UCSD-AML1 (cell line): ENCODE data around the gene RAB11B.
"Not testable (repeated sequence)": the region's sequence is repeated elsewhere in the genome, so short reads cannot be mapped to it uniquely, and the experiment has no call there.

ENCODE experiments used
- DNase-seq: peaks from one replicate; lab custom pipeline; 2025; ENCODE audit not compliant: unreplicated experiment; lab: John Stamatoyannopoulos, UW

The RAB11B gene

DNA sequence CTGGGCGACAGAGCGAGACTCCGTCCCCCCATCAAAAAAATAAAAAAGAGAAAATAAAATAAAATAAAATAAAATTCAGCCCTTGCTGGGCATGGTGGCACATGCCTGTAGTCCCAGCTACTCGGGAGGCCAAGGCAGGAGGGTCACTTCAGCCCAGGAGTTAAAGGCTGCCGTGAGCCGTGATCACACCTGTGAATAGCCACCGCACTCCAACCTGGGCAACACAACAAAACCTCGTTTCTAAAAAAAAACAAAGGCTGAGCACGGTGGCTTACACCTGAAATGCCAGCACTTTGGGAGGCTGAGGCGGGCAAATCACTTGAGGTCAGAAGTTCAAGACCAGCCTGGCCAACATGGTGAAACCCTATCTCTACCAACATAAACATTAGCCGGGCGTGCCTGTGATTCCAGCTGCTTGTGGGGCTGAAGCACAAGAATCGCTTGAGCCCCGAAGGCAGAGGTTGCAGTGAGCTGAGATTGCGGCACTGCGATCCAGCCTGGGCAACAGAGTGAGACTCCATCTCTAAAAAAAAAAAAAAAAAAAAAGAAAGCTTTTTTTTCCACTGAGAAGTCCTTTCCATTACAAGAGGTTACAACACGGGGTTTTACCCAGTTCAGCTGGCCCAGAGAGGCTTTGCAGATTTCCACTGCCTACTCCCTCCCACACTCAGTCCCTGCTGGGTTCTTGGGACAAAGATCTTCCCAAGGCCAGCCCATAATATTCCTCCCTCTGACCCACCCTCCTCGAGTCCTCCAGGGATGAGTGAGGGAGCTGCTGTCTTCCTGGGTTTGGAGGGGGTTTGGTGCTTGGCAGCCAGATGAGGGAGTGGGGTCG is 19.8 kb upstream of the RAB11B start:
- no peak for DNase-seq

- peak; percentile 38 for DNase-seq
Measured at GRCh38 chr19:8371011-8371804, 19.0 kb upstream of the RAB11B start.

DNA sequence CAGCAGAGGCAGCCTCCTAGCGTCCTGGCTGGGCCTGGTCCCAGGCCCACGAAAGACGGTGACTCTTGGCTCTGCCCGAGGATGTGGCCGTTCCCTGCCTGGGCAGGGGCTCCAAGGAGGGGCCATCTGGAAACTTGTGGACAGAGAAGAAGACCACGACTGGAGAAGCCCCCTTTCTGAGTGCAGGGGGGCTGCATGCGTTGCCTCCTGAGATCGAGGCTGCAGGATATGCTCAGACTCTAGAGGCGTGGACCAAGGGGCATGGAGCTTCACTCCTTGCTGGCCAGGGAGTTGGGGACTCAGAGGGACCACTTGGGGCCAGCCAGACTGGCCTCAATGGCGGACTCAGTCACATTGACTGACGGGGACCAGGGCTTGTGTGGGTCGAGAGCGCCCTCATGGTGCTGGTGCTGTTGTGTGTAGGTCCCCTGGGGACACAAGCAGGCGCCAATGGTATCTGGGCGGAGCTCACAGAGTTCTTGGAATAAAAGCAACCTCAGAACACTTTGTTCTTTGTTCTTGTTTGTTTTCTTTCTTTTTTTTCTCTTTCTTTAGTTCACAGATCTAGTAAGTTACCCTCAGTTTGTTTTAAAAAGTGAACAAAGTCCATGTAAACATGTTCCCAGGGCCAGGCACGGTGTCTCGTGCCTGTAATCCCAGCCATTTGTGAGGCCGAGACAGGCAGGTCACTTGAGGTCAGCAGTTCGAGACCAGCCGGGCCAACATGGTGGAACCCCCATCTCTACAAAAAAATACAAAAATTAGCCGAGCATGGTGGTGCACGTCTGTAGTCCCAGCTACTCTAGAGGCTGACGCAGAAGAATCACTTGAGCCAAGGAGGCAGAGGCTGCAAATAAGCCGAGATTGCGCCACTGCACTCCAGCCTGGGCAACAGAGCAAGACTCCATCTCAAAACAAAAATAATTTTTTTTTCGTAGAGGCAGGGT is 16.0 kb upstream of the RAB11B start:
- no peak for DNase-seq

DNA sequence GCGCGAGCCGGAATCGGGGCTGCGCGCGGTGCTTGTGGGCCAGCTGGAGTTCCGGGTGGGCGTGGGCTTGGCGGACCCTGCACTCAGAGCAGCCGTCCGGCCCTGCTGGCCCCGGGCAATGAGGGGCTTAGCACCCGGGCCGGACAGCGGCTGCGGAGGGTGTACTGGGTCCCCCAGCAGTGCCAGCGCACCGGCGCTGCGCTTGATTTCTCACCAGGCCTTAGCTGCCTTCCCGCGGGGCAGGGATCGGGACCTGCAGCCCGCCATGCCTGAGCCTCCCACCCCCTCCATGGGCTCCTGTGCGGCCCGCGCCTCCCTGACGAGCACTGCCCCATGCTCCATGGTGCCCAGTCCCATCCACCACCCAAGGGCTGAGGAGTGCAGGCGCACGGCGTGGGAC is 14.4 kb upstream of the RAB11B start:
- not testable (repeated sequence) for DNase-seq

GRCh38 chr19:8376373-8376974 is 13.7 kb upstream of the RAB11B start:
- not testable (repeated sequence) for DNase-seq

GRCh38 chr19:8377598-8377997 is 12.6 kb upstream of the RAB11B start:
- no peak for DNase-seq

DNA sequence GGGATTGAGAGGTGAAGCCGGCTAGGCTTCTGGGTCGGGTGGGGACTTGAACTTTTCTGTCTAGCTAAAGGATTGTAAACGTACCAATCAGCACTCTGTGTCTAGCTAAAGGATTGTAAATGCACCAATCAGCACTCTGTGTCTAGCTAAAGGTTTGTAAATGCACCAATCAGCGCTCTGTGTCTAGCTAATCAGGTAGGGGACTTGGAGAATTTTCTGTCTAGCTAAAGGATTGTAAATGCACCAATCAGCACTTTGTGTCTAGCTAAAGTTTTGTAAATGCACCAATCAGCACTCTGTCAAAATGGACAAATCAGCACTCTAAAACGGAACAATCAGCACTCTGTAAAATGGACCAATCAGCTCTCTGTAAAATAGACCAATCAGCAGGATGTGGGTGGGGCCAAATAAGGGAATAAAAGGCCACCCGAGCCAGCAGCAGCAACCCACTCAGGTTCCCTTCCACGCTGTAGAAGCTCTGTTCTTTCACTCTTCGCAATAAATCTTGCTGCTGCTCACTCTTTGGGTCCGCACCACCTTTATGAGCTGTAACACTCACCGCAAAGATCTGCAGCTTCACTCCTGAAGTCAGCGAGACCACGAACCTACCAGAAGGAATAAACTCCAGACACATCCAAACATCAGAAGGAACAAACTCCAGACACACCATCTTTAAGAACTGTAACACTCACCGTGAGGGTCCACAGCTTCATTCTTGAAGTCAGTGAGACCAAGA is 10.8 kb upstream of the RAB11B start:
- not testable (repeated sequence) for DNase-seq

- DNase-seq: not testable (repeated sequence)
Measured at GRCh38 chr19:8384569-8384968, 5.6 kb upstream of the RAB11B start.

GRCh38 chr19:8385103-8385502 is 5.1 kb upstream of the RAB11B start:
- DNase-seq: not testable (repeated sequence)

GRCh38 chr19:8385566-8385965 is 4.6 kb upstream of the RAB11B start:
- DNase-seq: not testable (repeated sequence)

DNA sequence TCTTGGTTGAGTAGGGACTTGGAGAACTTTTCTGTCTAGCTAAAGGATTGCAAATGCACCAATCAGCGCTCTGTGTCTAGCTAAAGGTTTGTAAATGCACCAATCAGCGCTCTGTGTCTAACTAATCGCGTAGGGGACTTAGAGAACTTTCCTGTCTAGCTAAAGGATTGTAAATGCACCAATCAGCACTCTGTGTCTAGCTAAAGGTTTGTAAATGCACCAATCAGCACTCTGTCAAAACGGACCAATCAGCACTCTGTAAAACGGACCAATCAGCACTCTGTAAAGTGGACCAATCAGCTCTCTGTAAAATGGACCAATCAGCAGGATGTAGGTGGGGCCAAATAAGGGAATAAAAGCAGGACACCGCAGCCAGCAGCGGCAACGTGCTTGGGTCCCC is 3.7 kb upstream of the RAB11B start:
- DNase-seq: not testable (repeated sequence)

GRCh38 chr19:8386990-8387389 is 3.2 kb upstream of the RAB11B start:
- no peak for DNase-seq

DNA sequence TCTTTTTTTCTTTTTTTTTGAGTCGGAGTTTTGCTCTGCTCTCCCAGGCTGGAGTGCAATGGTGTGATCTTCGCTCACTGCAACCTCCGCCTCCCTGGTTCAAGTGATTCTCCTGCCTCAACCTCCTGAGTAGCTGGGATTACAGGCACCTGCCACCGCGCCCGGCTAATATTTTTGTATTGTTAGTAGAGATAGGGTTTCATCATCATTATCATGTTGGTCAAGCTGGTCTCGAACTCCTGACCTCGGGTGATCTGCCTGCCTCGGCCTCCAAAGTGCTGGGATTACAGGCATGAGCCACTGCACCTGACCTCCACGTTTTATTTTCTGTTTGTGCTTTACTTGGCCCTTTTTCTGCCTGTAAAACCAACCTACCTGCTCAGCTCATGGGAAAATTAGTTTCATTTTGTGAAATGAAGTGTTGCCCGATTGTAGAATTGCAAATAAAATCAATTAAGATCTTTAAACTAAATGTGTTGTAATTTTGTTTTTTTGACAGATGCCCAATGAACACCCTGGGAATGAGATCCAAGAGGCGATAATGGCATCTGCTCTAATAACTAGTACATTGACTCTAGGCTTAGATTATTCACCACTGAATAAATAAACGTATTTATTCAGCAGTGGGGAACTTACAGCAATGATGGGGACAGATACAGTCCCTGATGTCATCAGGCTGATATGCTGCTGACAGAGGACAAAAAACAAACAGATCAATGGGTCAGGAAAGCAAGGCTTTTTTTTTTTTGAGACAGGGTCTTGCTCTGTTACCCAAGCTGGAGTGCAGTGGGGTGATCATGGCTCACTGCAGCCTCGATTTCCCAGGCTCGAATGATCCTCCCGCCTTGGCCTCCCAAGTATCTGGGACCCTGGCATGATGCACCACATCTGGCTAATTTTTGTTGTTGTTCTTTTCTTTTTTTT is 2.2 kb upstream of the RAB11B start:
- DNase-seq: no peak

GRCh38 chr19:8388612-8388958 is 1.6 kb upstream of the RAB11B start:
- DNase-seq: no peak

DNA sequence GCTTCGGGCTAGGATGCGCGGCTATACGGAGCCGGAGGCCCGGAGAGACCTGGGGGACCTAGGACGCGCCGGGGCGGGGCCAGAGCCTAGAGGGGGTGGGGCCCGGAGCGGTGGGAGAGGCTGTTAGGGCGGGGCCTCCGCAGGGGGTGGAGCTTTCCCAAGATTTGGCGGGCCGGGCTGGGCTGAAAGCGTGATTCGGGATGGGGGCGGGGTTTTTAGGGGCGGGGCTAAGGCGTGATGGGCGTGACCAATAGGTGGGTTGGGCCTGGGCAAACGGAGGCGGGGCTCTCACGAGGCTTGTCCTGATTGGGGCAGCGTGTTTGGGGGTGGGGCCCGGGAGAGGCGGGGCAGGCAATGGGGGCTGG is 439 bp downstream of the RAB11B start:
- DNase-seq: peak; percentile 97

DNA sequence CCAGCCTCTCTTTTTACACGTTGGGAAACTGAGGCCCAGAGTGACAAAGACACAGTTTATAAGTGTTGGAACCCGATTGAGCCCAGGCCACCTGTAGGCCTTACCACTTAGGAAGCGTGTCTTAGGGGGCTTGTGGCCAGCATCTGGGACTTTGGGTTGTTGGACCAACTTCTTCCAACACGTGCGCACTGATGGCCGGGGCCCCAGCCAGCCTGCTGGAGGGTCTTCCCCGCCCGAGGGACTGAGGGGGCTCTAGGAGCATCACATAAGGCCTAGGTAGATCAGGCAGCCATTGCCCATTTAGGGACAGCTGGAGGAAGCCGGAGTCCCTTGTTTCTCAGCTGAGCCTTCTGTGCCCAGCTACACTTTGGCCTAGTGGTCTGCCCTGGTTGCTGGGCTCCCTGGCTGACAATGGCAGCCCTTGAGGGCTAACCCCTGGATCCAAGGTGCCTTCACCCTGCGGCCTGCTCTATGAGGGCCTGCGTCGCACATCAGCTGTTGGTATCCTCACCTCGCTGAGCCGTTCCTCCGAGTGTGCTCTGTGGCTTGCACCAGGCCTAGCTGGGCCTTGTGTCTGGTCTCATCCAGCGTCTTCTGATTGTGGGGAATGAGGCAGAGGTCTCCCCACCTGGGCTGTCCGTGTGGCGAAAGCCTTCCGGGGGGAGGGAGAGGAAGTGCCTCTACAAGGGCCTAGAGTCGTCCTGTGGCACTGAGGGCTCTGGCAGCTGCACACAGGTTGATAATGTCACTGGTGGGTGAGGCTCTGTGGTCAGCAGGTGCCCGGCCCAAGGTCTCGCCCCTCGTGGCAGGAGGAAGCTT is 1.2 kb downstream of the RAB11B start:
- no peak for DNase-seq

DNA sequence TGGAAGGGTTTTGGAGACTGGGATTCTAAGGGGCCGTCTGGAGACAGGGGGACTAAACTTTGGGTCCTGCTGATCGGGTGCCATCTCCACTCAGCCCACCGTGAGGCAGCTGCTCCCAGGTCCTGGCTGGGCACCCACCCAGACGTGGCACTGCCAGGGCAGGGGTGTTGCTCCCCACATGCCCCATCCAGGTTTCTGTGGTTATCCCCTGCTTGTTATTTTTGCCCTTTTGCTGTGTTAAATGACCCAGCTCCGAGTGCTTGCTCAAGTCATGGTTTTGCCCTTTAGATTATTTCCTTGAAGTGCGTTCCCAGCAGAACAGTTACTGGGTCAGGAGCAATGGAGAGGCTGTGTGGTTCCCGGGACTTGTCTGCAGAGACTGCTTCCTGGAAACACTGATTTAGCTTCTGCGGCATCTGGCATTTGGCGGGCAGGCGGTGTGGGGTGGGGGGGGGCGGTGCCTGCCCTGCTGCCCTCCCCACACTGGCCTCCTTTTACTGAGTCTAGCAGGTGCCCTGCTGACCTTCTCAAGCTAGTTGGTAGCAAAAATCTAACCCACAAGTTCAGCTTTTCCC is 1.9 kb downstream of the RAB11B start:
- no peak for DNase-seq
